Endodermal cell (in vitro differentiated cells): ENCODE data around the gene CPO. TPM values are rescaled to one million over a fixed set of nuclear protein-coding genes. Genes with fewer than 3 reads are reported as not detected.

ENCODE experiments used
- DNase-seq: peaks from one replicate; pipeline ENCODE4 v3.0.0-alpha.2; 2017
- H3K27ac ChIP-seq: 2 replicates; pipeline ENCODE4 v1.5.1; 2013; ENCODE audit warnings: mild to moderate bottlenecking, low read depth, low read length, moderate library complexity
- H3K27me3 ChIP-seq: 2 replicates; pipeline ENCODE4 v1.6.1; 2013; ENCODE audit warnings: mild to moderate bottlenecking, low read length, moderate library complexity; ENCODE audit not compliant: insufficient read depth, control insufficient read depth, poor library complexity, severe bottlenecking
- H3K36me3 ChIP-seq: 2 replicates; pipeline ENCODE4 v1.7.0; 2013; ENCODE audit warnings: mild to moderate bottlenecking, low read length, moderate library complexity; ENCODE audit not compliant: control insufficient read depth, insufficient read depth
- H3K4me1 ChIP-seq: one replicate; pipeline ENCODE4 v1.7.0; 2013; ENCODE audit warnings: low read length; ENCODE audit not compliant: control insufficient read depth, insufficient read depth
- H3K4me3 ChIP-seq: 2 replicates; pipeline ENCODE4 v1.5.1; 2013; ENCODE audit warnings: mild to moderate bottlenecking, low read length, moderate library complexity
- H3K9ac ChIP-seq: 2 replicates; pipeline ENCODE4 v1.6.1; 2013; ENCODE audit warnings: mild to moderate bottlenecking, low read length, moderate library complexity; ENCODE audit not compliant: poor library complexity, severe bottlenecking; ENCODE audit errors: extremely low read depth
- H3K9me3 ChIP-seq: 2 replicates; pipeline ENCODE4 v1.6.1; 2013; ENCODE audit warnings: mild to moderate bottlenecking, low read length, moderate library complexity; ENCODE audit not compliant: control insufficient read depth
- H3K27ac Mint-ChIP-seq: 2 replicates; pipeline ENCODE4 v1.8.0; 2020; ENCODE audit warnings: mixed read lengths
- H3K27me3 Mint-ChIP-seq: 2 replicates; pipeline ENCODE4 v1.8.0; 2021; ENCODE audit warnings: mild to moderate bottlenecking, mixed read lengths; ENCODE audit not compliant: insufficient read depth
- H3K36me3 Mint-ChIP-seq: 2 replicates; pipeline ENCODE4 v1.8.0; 2020; ENCODE audit warnings: low read depth, mixed read lengths
- H3K4me1 Mint-ChIP-seq: 2 replicates; pipeline ENCODE4 v1.8.0; 2020; ENCODE audit warnings: mixed read lengths
- H3K4me3 Mint-ChIP-seq: 2 replicates; pipeline ENCODE4 v1.8.0; 2020; ENCODE audit warnings: mild to moderate bottlenecking, moderate library complexity, mixed read lengths
- H3K9me3 Mint-ChIP-seq: 2 replicates; pipeline ENCODE4 v1.8.0; 2020; ENCODE audit warnings: mild to moderate bottlenecking, mixed read lengths
- WGBS, 2 experiments: methylation state at CpG; one replicate each; pipeline versions ENCODE4 v1.1.5 to v1.1.7; 2013; ENCODE audit warnings: missing lambda C conversion rate in 2 of 2, mixed read lengths in 1 of 2; ENCODE audit not compliant: insufficient coverage in 1 of 2, insufficient read length in 1 of 2; 5-methylcytosine and 5-hydroxymethylcytosine counted together
- total RNA-seq, 2 donors: library from RNA; stranded (reverse); fragmentation: NEBNext Ultra II Directional in 1 of 2; extraction: Animal tissue kit (Norgen Biotek cat#: 25700) in 1 of 2; gene quantifications; 2 replicates in 1 of 2; 3 replicates in 1 of 2; pipeline ENCODE4 v1.2.1, GENCODE V29; 2021
- TF ChIP-seq, protein P1 (sequence below): fragments of 200-600 bp; sonication (generic); conservative IDR thresholded peaks from 2 replicates; pipeline ENCODE4 v1.5.0; 2021; ENCODE audit warnings: antibody characterized with exemption, mild to moderate bottlenecking

The CPO gene
- total RNA-seq, 2 donors from 2014 or later, result 0.95 to 1.0 TPM

GRCh38 chr2:206981739-206982340 is 42.5 kb downstream of the CPO start:
- DNase-seq, result peak; percentile 89
- H3K27ac ChIP-seq, result no peak overlapping the region
- H3K36me3 ChIP-seq, result no peaks in the 10 kb centered on the region
- Mint-ChIP-seq H3K36me3 (no peaks in the 10 kb centered on the region), H3K9me3 (no peaks in the 10 kb centered on the region), H3K4me1 (peaks cover 15% of the 10 kb centered on the region), H3K4me3 (no peak overlapping the region), H3K27me3 (no peaks in the 10 kb centered on the region), H3K27ac (no peak overlapping the region)
- H3K4me1 ChIP-seq, result peaks cover 3% of the 10 kb centered on the region
- no peaks in the 10 kb centered on the region for H3K9me3 ChIP-seq
- 26 to 55% methylated on average over 3 to 8 of the region's 8 CpGs for WGBS, 2 experiments
- H3K9ac ChIP-seq, result no peak overlapping the region
- no peak overlapping the region for H3K4me3 ChIP-seq
- TF ChIP-seq, protein P1, sequence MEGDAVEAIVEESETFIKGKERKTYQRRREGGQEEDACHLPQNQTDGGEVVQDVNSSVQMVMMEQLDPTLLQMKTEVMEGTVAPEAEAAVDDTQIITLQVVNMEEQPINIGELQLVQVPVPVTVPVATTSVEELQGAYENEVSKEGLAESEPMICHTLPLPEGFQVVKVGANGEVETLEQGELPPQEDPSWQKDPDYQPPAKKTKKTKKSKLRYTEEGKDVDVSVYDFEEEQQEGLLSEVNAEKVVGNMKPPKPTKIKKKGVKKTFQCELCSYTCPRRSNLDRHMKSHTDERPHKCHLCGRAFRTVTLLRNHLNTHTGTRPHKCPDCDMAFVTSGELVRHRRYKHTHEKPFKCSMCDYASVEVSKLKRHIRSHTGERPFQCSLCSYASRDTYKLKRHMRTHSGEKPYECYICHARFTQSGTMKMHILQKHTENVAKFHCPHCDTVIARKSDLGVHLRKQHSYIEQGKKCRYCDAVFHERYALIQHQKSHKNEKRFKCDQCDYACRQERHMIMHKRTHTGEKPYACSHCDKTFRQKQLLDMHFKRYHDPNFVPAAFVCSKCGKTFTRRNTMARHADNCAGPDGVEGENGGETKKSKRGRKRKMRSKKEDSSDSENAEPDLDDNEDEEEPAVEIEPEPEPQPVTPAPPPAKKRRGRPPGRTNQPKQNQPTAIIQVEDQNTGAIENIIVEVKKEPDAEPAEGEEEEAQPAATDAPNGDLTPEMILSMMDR, result peak; percentile 90
- no peaks in the 10 kb centered on the region for H3K27me3 ChIP-seq

- no peaks in the 10 kb centered on the region for H3K9me3 Mint-ChIP-seq
- H3K36me3 Mint-ChIP-seq, result no peaks in the 10 kb centered on the region
- H3K9me3 ChIP-seq, result no peaks in the 10 kb centered on the region
- H3K4me3 Mint-ChIP-seq, result no peak overlapping the region
- no peaks in the 10 kb centered on the region for H3K27me3 Mint-ChIP-seq
- peaks cover 15% of the 10 kb centered on the region for H3K4me1 Mint-ChIP-seq
- H3K27me3 ChIP-seq, result no peaks in the 10 kb centered on the region
- H3K27ac Mint-ChIP-seq, result no peak overlapping the region
- H3K36me3 ChIP-seq, result no peaks in the 10 kb centered on the region
- TF ChIP-seq, protein P1, result no peak
- H3K27ac ChIP-seq, result no peak overlapping the region
- 90% methylated on average over 7 to 8 of the region's 8 CpGs for WGBS, 2 experiments
- peak; percentile 45 for DNase-seq
- peaks cover 3% of the 10 kb centered on the region for H3K4me1 ChIP-seq
- no peak overlapping the region for H3K9ac ChIP-seq
- no peak overlapping the region for H3K4me3 ChIP-seq
Measured at GRCh38 chr2:206982360-206982955, 43.1 kb downstream of the CPO start.

DNA sequence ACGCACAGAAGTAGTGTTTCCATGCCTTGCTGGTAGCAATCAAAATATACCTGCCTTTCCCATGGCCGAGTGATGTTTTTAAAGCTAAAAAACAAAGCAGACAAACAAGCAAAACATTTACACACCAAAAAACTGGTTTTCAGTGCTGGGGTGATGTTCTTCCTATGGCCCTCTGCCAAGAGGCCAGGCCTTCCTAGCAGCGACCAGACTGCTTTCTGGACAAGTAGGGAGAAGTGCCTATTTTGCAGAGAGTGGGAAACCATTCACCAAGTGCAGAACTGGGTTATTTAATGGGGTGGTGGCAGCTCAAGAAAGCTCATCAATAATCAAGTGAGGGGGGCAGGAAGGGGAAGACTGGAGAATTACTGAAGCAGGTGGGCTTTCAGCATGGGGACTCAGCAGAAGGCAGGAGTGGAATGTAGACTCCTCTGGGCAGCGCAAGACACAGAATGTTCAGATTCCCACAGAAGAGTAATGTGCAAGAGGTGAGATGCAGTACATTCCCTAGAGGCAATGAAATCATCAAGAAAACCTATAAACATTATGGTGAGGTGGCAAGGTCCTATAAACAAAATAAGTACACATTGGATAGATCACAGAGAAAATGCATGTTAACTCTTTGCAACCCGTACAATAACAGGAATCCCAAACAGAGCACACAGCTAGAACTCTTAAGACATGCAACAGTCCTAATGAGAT is 44.0 kb downstream of the CPO start:
- Histone ChIP-seq H3K27ac (no peak overlapping the region), H3K9ac (no peak overlapping the region), H3K9me3 (no peaks in the 10 kb centered on the region), H3K4me1 (peaks cover 3% of the 10 kb centered on the region), H3K36me3 (no peaks in the 10 kb centered on the region), H3K27me3 (no peaks in the 10 kb centered on the region), H3K4me3 (no peak overlapping the region)
- TF ChIP-seq, protein P1, result no peak
- no peaks in the 10 kb centered on the region for H3K36me3 Mint-ChIP-seq
- peaks cover 15% of the 10 kb centered on the region for H3K4me1 Mint-ChIP-seq
- H3K9me3 Mint-ChIP-seq, result no peaks in the 10 kb centered on the region
- H3K27me3 Mint-ChIP-seq, result no peaks in the 10 kb centered on the region
- DNase-seq, result no peak
- no peak overlapping the region for H3K4me3 Mint-ChIP-seq
- no peak overlapping the region for H3K27ac Mint-ChIP-seq
- 90 to 92% methylated on average over 2 to 5 of the region's 5 CpGs for WGBS, 2 experiments
